HepG2 (cell line): Measurements from ENCODE around the gene MIF4GD. TPM values are rescaled to one million over a fixed set of nuclear protein-coding genes. Genes with fewer than 3 reads are reported as not detected.

ENCODE experiments used
- CBX2 ChIP-seq, 2 experiments: fragments of 200-600 bp in 1 of 2; sonication (generic); formaldehyde crosslinking in 1 of 2; IDR thresholded peaks; 2 replicates each; pipeline versions ENCODE4 v1.7.0 to v1.8.1; 2018 to 2022; ENCODE audit warnings: low read depth in 2 of 2, low read length in 1 of 2, mild to moderate bottlenecking in 1 of 2, missing genetic modification reagents in 1 of 2
- CREB1 ChIP-seq, 2 experiments: fragments of 450-650 bp in 1 of 2; IDR thresholded peaks; 2 replicates each; pipeline ENCODE4 v1.6.1; 2016 to 2017; ENCODE audit warnings: control low read depth in 1 of 2, mild to moderate bottlenecking in 1 of 2, missing compliant biosample characterization in 1 of 2, missing genetic modification characterization in 1 of 2
- ETV6 ChIP-seq: sonication (generic); formaldehyde crosslinking; conservative IDR thresholded peaks from 2 replicates; pipeline ENCODE4 v1.4.0; 2020; ENCODE audit warnings: missing genetic modification reagents
- FOXJ3 ChIP-seq: sonication (generic); formaldehyde crosslinking; IDR thresholded peaks from 2 replicates; pipeline ENCODE4 v1.4.0; 2020; ENCODE audit warnings: missing genetic modification reagents, mild to moderate bottlenecking, borderline replicate concordance
- JUN ChIP-seq: sonication (generic); formaldehyde crosslinking; IDR thresholded peaks from 2 replicates; pipeline ENCODE4 v1.4.0; 2020; ENCODE audit warnings: mild to moderate bottlenecking, missing genetic modification reagents
- MTF2 ChIP-seq: sonication (generic); formaldehyde crosslinking; IDR thresholded peaks from 2 replicates; pipeline ENCODE4 v1.5.0; 2020; ENCODE audit warnings: missing genetic modification reagents, borderline replicate concordance
- MXI1 ChIP-seq: IDR thresholded peaks from 3 replicates; pipeline ENCODE4 v1.6.1; 2012; ENCODE audit warnings: low read depth, low read length, inconsistent platforms, borderline replicate concordance
- POGZ ChIP-seq: sonication (generic); formaldehyde crosslinking; IDR thresholded peaks from 2 replicates; pipeline ENCODE4 v1.4.0; 2020; ENCODE audit warnings: mild to moderate bottlenecking, missing genetic modification reagents
- PRDM4 ChIP-seq: sonication (generic); formaldehyde crosslinking; IDR thresholded peaks from 2 replicates; pipeline ENCODE4 v1.9.0; 2021; ENCODE audit warnings: missing genetic modification reagents, borderline replicate concordance
- SIN3A ChIP-seq: IDR thresholded peaks from 2 replicates; pipeline ENCODE4 v1.6.1; 2011; ENCODE audit warnings: low read depth, mild to moderate bottlenecking, control low read depth, low read length, borderline replicate concordance
- SP2 ChIP-seq: sonication (generic); formaldehyde crosslinking; IDR thresholded peaks from 2 replicates; pipeline ENCODE4 v1.5.1; 2020; ENCODE audit warnings: mild to moderate bottlenecking, missing genetic modification reagents
- ZKSCAN1 ChIP-seq: fragments of 150-350 bp; IDR thresholded peaks from 2 replicates; pipeline ENCODE4 v1.6.1; 2014; ENCODE audit warnings: low read length
- ZNF12 ChIP-seq: sonication (generic); formaldehyde crosslinking; IDR thresholded peaks from 2 replicates; pipeline ENCODE4 v1.5.0; 2020; ENCODE audit warnings: missing genetic modification reagents
- ZNF260 ChIP-seq: sonication (generic); formaldehyde crosslinking; IDR thresholded peaks from 2 replicates; pipeline ENCODE4 v1.4.0; 2020; ENCODE audit warnings: missing genetic modification reagents, low read depth, mild to moderate bottlenecking, borderline replicate concordance
- ZNF333 ChIP-seq: sonication (generic); formaldehyde crosslinking; IDR thresholded peaks from 2 replicates; pipeline ENCODE4 v1.4.0; 2020; ENCODE audit warnings: mild to moderate bottlenecking, missing genetic modification reagents, borderline replicate concordance
- ZNF383 ChIP-seq: sonication (generic); formaldehyde crosslinking; IDR thresholded peaks from 2 replicates; pipeline ENCODE4 v1.4.0; 2020; ENCODE audit warnings: missing genetic modification reagents, mild to moderate bottlenecking, borderline replicate concordance
- ZNF451 ChIP-seq: sonication (generic); formaldehyde crosslinking; IDR thresholded peaks from 2 replicates; pipeline ENCODE4 v1.5.0; 2020; ENCODE audit warnings: mild to moderate bottlenecking, missing genetic modification reagents
- ZNF546 ChIP-seq: sonication (generic); formaldehyde crosslinking; conservative IDR thresholded peaks from 2 replicates; pipeline ENCODE4 v1.8.1; 2023; ENCODE audit warnings: mild to moderate bottlenecking, missing genetic modification reagents
- ZNF558 ChIP-seq: sonication (generic); formaldehyde crosslinking; IDR thresholded peaks from 2 replicates; pipeline ENCODE4 v1.9.0; 2022; ENCODE audit warnings: mild to moderate bottlenecking, missing genetic modification reagents, borderline replicate concordance
- ZNF768 ChIP-seq: sonication (generic); formaldehyde crosslinking; IDR thresholded peaks from 2 replicates; pipeline ENCODE4 v1.4.0; 2020; ENCODE audit warnings: missing genetic modification reagents
- ZNF773 ChIP-seq: sonication (generic); formaldehyde crosslinking; IDR thresholded peaks from 2 replicates; pipeline ENCODE4 v1.4.0; 2020; ENCODE audit warnings: missing genetic modification reagents, borderline replicate concordance
- ZNF775 ChIP-seq: sonication (generic); formaldehyde crosslinking; IDR thresholded peaks from 2 replicates; pipeline ENCODE4 v1.4.0; 2020; ENCODE audit warnings: missing genetic modification reagents, mild to moderate bottlenecking, moderate library complexity, borderline replicate concordance
- polyA plus RNA-seq, 8 experiments: library from polyadenylated mRNA; depleted of rRNA in 3 of 8; stranded (reverse) in 7 of 8; unstranded in 1 of 8; fragments of >200 nt; fragmentation: Illumina TruSeq in 4 of 8; extraction: Trizol in 4 of 8; gene quantifications; 2 replicates each; pipeline versions ENCODE4 v1.2.1 to v1.2.3, GENCODE V29; 2011 to 2016; ENCODE audit warnings: low read depth in 4 of 8, missing spikeins in 1 of 8, mixed read lengths in 1 of 8; ENCODE audit not compliant: insufficient read depth in 1 of 8
- total RNA-seq, 5 experiments: library from RNA; depleted of rRNA; stranded (reverse); fragments of >200 nt; fragmentation: Illumina TruSeq; extraction: Trizol; gene quantifications; 2 replicates each; pipeline ENCODE4 v1.2.3, GENCODE V29; 2016; ENCODE audit warnings: low read depth in 1 of 5
- TF ChIP-seq, protein P1 (sequence below): sonication (generic); formaldehyde crosslinking; IDR thresholded peaks from 2 replicates; pipeline ENCODE4 v1.4.0; 2020; ENCODE audit warnings: missing genetic modification reagents

Gene MIF4GD
- total and polyA plus RNA-seq, 2 of the 13 experiments (the other 11 are each of a cell fraction or from before 2014, with no cell fraction given) = 14.0 to 28.0 TPM

DNA sequence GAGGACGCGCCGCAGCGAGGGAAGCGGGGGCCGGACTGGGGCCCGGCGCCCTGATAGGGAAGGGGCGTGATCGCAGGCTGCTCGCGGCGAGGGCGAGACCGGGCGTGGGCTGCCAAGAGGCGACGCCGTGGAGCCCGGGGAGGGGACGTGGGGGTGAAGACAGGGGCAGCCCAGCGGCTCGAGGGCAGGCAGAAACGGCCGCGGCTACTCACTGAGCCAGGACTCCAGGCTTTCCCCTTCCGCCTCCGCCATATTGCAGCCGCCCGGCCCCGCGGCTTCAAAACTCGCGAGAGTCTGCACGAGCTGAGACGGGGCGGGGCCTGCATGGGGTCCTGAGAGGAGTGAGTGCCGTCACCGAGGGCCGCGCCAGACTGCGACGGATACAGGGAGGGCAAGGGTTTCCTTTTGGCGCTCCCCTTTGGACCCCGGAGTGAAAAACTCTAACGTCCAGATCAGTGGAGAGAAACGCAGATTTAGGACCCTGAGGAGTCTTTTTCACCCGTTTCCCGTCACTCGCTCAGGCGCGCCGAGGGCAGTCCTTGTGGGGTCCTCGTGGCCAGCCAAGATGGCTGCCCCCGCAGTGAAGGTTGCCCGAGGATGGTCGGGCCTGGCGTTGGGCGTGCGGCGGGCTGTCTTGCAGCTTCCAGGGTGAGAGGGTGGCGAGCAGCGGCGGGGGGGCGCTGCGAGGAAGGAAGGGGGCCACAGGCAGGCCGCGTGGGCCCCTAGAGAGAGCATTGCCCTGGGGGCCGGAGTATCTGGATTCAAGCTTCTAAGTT, 9.5 kb downstream of the MIF4GD start, which contains the start of the genes GGA3 and MRPS7 (continued):
- TF ChIP-seq, protein P1, sequence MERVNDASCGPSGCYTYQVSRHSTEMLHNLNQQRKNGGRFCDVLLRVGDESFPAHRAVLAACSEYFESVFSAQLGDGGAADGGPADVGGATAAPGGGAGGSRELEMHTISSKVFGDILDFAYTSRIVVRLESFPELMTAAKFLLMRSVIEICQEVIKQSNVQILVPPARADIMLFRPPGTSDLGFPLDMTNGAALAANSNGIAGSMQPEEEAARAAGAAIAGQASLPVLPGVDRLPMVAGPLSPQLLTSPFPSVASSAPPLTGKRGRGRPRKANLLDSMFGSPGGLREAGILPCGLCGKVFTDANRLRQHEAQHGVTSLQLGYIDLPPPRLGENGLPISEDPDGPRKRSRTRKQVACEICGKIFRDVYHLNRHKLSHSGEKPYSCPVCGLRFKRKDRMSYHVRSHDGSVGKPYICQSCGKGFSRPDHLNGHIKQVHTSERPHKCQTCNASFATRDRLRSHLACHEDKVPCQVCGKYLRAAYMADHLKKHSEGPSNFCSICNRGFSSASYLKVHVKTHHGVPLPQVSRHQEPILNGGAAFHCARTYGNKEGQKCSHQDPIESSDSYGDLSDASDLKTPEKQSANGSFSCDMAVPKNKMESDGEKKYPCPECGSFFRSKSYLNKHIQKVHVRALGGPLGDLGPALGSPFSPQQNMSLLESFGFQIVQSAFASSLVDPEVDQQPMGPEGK = peak; percentile 55
- TF ChIP-seq JUN (peak; percentile 30; the same call in 1 of the 2 replicates), ZKSCAN1 (no peak), POGZ (CRISPR knock-in tag) (peak; percentile 36; the same call in 1 of the 2 replicates), ZNF383 (no peak), ZNF546 (CRISPR knock-in tag) (peak; percentile 53), SIN3A (peak; percentile 64; the same call in 1 of the 2 replicates), MTF2 (CRISPR knock-in tag) (no peak), PRDM4 (CRISPR knock-in tag) (no peak), ZNF558 (peak; percentile 83; the same call in 1 of the 2 replicates), MXI1 (peak; percentile 85), FOXJ3 (CRISPR knock-in tag) (no peak; the same call in 1 of the 2 replicates), ZNF775 (CRISPR knock-in tag) (no peak; the same call in 1 of the 2 replicates), ZNF260 (CRISPR knock-in tag) (peak; percentile 25; the same call in 1 of the 2 replicates), CREB1 (IDR thresholded peaks at IDR 0.05) (peak; percentile 80), CREB1 (CRISPR knock-in tag; IDR thresholded peaks at IDR 0.05) (peak; percentile 71), ZNF12 (CRISPR knock-in tag) (peak; percentile 11), ZNF768 (CRISPR knock-in tag) (peak; percentile 55; the same call in 1 of the 2 replicates), CBX2 (IDR thresholded peaks at IDR 0.05; ENCODE audit: low read depth, low read length) (no peak), CBX2 (CRISPR knock-in tag; IDR thresholded peaks at IDR 0.05; ENCODE audit: low read depth) (peak; percentile 12; the same call in 1 of the 2 replicates), ETV6 (no peak), ZNF451 (CRISPR knock-in tag) (no peak), SP2 (CRISPR knock-in tag) (peak; percentile 21; the same call in 1 of the 2 replicates), ZNF773 (CRISPR knock-in tag) (peak; percentile 92), ZNF333 (CRISPR knock-in tag) (no peak)
